Heart left ventricle (tissue), 13 donors: ENCODE data around the gene EXOSC10.

Source experiments
- CTCF ChIP-seq, 12 donors: fragments of 200-600 bp; sonication (generic) in 4 of 12; IDR thresholded peaks; one replicate each; pipeline versions ENCODE4 v1.5.0 to v1.8.0; 2018 to 2022; ENCODE audit warnings: antibody characterized with exemption in 12 of 12, mild to moderate bottlenecking in 5 of 12
- POLR2A ChIP-seq, 2 donors: fragments of 450-650 bp; IDR thresholded peaks; one replicate each; pipeline ENCODE4 v1.6.1; 2017; ENCODE audit warnings: antibody characterized with exemption in 2 of 2, mild to moderate bottlenecking in 2 of 2, moderate library complexity in 2 of 2
- donor health status: ischemic (EF 13 %, LVEDD 7.1; RV severe dilation, severe dysfunction).
- donor health status: DM: no; HTN: yes; CAD: no.
- donor health status: DM: no; HTN: no; CAD: no.
- donor health status: ischemic (EF 25% LVEDD 6.9; RV normal size, moderate dysfunction).
- donor health status: ischemic (EF 25% LVEDD 5.7; RV mildly dilated, moderate dysfunction).
- donor health status: ischemic (EF 35%, LVEDD 5.7; RV mildly dilated, moderate dysfunction).
- donor health status: nonischemic (EF 11% LVEDD 7.7; RV severe dilation, severe dysfunction).
- donor health status: DM: yes; HTN: yes; CAD: no.
- donor health status: PGD.
- donor health status: ischemic (EF 29% LVEDD 5.4; RV normal size, mild dysfunction).
- donor health status: nonischemic (EF 23%, LVEDD 6.1; RV moderate dilation, normal function).

GRCh38 chr1:11045428-11046269 lies 54.0 kb downstream of the EXOSC10 start:
- no peak for TF ChIP-seq CTCF (IDR thresholded peaks at IDR 0.05)
- no peak for TF ChIP-seq POLR2A (IDR thresholded peaks at IDR 0.05)
